Activated naive CD4-positive, alpha-beta T cell treated with anti-CD3 and anti-CD28 coated beads for 36 hours (primary cell): Measurements from ENCODE around the gene SMCHD1. TPM values are rescaled to one million over a fixed set of nuclear protein-coding genes. Genes with fewer than 3 reads are reported as not detected.

Source experiments
- CTCF ChIA-PET: fragments of 350-600 bp; sonication (Branson Sonifier 250); formaldehyde crosslinking; loops from one replicate; lab custom pipeline; 2021; ENCODE audit warnings: antibody characterized with exemption; lab: Charles Lee
- DNase-seq: peaks from one replicate; pipeline ENCODE4 v3.0.0-alpha.2; 2020
- H3K27ac Mint-ChIP-seq: one replicate; pipeline ENCODE4 v1.8.0; 2021; ENCODE audit warnings: mild to moderate bottlenecking, mixed read lengths
- H3K27me3 Mint-ChIP-seq: one replicate; pipeline ENCODE4 v1.8.0; 2021; ENCODE audit warnings: low read depth, mixed read lengths
- H3K36me3 Mint-ChIP-seq: one replicate; pipeline ENCODE4 v1.8.0; 2021; ENCODE audit warnings: low read depth, mixed read lengths
- H3K4me1 Mint-ChIP-seq: one replicate; pipeline ENCODE4 v1.8.0; 2021; ENCODE audit warnings: low read depth, mixed read lengths
- H3K4me3 Mint-ChIP-seq: one replicate; pipeline ENCODE4 v1.8.0; 2021; ENCODE audit warnings: mild to moderate bottlenecking, moderate library complexity, mixed read lengths
- H3K9me3 Mint-ChIP-seq: one replicate; pipeline ENCODE4 v1.8.0; 2021; ENCODE audit warnings: mixed read lengths
- intact Hi-C: fragments of 100-400 bp; cut with micrococcal nuclease; formaldehyde crosslinking; loops from one replicate; pipeline ENCODE4 v1.15.1; 2023
- total RNA-seq, 2 experiments: library from RNA; stranded (reverse); gene quantifications; one replicate each; pipeline ENCODE4 v1.2.3, GENCODE V29; 2021

Gene SMCHD1
- total RNA-seq, 2 experiments from 2014 or later: 91.3 to 91.5 TPM

- peaks cover 52% of the 10 kb centered on the region for H3K4me1 Mint-ChIP-seq
- peak overlapping the region; percentile 86 for H3K27ac Mint-ChIP-seq
- H3K4me3 Mint-ChIP-seq: peak overlapping the region; percentile 23
- H3K27me3 Mint-ChIP-seq: no peaks in the 10 kb centered on the region
- H3K36me3 Mint-ChIP-seq: peaks cover 3% of the 10 kb centered on the region
- no peak for DNase-seq
- peaks cover 3% of the 10 kb centered on the region for H3K9me3 Mint-ChIP-seq
- CTCF ChIA-PET: interaction anchor here (0.6 to 1.5 kb wide), 5 partner anchors 9 to 682 kb away, joined by 3 to 4 read pairs (median 3); no protein-coding TSS in a partner anchor
- intact Hi-C loops: loop anchor here (1.0 to 5.0 kb wide), 9 partner anchors 13 to 1829 kb away; partner anchors contain the start of genes METTL4, NDC80, SMCHD1 and YES1
These were observed 13.9 kb upstream of the SMCHD1 start for GRCh38 chr18:2641638-2642037.

DNA sequence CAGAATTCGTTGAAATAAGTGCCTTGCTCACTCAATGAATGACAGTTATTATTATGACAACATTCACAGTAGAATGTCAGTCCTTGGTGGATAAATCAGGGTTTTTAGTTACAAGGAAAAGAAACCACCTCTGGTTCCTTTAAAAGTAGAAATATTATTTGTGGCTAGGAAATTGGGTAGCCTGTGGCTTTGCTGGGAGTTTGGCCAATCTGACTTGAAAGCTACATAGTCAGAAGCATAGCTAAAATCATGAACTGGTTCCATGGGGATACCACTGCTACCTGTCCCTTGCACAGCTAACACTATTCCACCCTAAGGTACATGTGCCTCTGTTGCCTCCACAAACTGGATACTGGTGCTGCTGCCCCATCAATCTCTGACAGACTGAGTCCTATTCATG lies 12.8 kb upstream of the SMCHD1 start:
- no peak overlapping the region for H3K27ac Mint-ChIP-seq
- H3K9me3 Mint-ChIP-seq: peaks cover 3% of the 10 kb centered on the region
- peaks cover 3% of the 10 kb centered on the region for H3K36me3 Mint-ChIP-seq
- no peaks in the 10 kb centered on the region for H3K27me3 Mint-ChIP-seq
- DNase-seq: no peak
- H3K4me3 Mint-ChIP-seq: no peak overlapping the region
- peaks cover 40% of the 10 kb centered on the region for H3K4me1 Mint-ChIP-seq
- CTCF ChIA-PET: no interaction called here
- intact Hi-C loops: loop anchor here (5.0 kb wide), 3 partner anchors 250 to 1830 kb away; partner anchors contain the start of gene YES1

- intact Hi-C loops: loop anchor here (5.0 kb wide), 3 partner anchors 248 to 1832 kb away; partner anchors contain the start of gene YES1
- CTCF ChIA-PET: no interaction called here
- no peaks in the 10 kb centered on the region for H3K9me3 Mint-ChIP-seq
- DNase-seq: no peak
- H3K4me1 Mint-ChIP-seq: peaks cover 25% of the 10 kb centered on the region
- no peak overlapping the region for H3K27ac Mint-ChIP-seq
- no peak overlapping the region for H3K4me3 Mint-ChIP-seq
- no peaks in the 10 kb centered on the region for H3K36me3 Mint-ChIP-seq
- no peaks in the 10 kb centered on the region for H3K27me3 Mint-ChIP-seq
These were observed 11.0 kb upstream of the SMCHD1 start for GRCh38 chr18:2644535-2644934.

DNA sequence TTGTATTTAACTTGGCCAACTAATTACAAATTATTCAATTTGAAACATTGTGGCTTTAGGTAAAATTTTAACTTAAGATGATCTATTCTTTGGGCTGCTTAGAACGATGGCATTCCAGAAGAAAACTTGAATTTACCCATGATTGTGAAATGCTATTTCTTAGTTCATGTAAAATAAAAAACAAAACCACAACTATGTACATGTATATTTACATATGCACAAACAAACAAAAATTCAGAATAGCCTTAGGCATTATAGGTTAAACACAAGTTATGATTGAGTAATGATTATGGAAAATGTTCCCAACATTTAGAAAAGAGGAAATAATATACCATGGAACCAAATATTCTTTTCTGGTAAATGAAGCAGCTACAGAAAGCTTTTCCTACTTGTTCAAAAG lies 3.5 kb upstream of the SMCHD1 start:
- H3K9me3 Mint-ChIP-seq: no peaks in the 10 kb centered on the region
- H3K36me3 Mint-ChIP-seq: peaks cover 5% of the 10 kb centered on the region
- no peaks in the 10 kb centered on the region for H3K27me3 Mint-ChIP-seq
- H3K27ac Mint-ChIP-seq: no peak overlapping the region
- no peak overlapping the region for H3K4me3 Mint-ChIP-seq
- H3K4me1 Mint-ChIP-seq: peaks cover 15% of the 10 kb centered on the region
- intact Hi-C loops: loop anchor here (10.0 kb wide), 1 partner anchor 943 kb away; no protein-coding TSS in a partner anchor
- CTCF ChIA-PET: no interaction called here
- DNase-seq: no peak

DNA sequence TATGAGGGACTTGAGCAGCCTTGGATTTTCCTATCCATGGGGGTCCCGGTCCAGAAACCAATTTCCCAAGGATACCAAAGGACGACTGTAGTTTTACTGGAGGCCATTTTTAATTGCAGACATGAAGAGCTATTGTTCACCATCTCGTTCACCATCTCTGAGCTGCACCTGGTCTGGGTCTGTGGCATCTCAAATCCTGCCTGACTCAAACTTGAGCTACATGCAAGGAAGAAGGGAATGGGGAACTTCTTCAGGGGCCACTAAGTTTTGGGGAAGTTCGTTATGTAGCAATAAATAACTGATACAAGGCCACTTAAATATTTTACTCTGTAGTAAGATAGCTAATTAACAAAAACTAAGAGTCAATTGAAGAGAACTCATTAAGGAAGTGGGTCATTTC lies 2.1 kb upstream of the SMCHD1 start:
- Mint-ChIP-seq H3K4me1 (peaks cover 26% of the 10 kb centered on the region), H3K27ac (no peak overlapping the region), H3K36me3 (peaks cover 15% of the 10 kb centered on the region), H3K9me3 (no peaks in the 10 kb centered on the region), H3K27me3 (no peaks in the 10 kb centered on the region), H3K4me3 (no peak overlapping the region)
- DNase-seq: no peak
- CTCF ChIA-PET: interaction anchor here (0.7 to 1.2 kb wide), 2 partner anchors 12 to 14 kb away, joined by 3 read pairs; no protein-coding TSS in a partner anchor
- intact Hi-C loops: loop anchor here (10.0 kb wide), 1 partner anchor 941 kb away; no protein-coding TSS in a partner anchor

- H3K4me1 Mint-ChIP-seq: peaks cover 30% of the 10 kb centered on the region
These were observed 1.2 kb upstream of the SMCHD1 start for GRCh38 chr18:2654169-2654927.

GRCh38 chr18:2654928-2655177 lies 673 bp upstream of the SMCHD1 start:
- Mint-ChIP-seq H3K4me1 (peaks cover 34% of the 10 kb centered on the region), H3K27me3 (no peaks in the 10 kb centered on the region), H3K36me3 (peaks cover 18% of the 10 kb centered on the region), H3K27ac (peak overlapping the region; percentile 91), H3K4me3 (peak overlapping the region; percentile 93), H3K9me3 (no peaks in the 10 kb centered on the region)
- intact Hi-C loops: loop anchor here (1.0 to 10.0 kb wide), 11 partner anchors 14 to 1843 kb away; partner anchors contain the start of genes LPIN2, METTL4, NDC80 and YES1
- DNase-seq: no peak
- CTCF ChIA-PET: no interaction called here

More at GRCh38 chr18:2654169-2654927, 1.2 kb upstream of the SMCHD1 start:
- H3K27ac Mint-ChIP-seq: peak overlapping the region; percentile 91
- H3K27me3 Mint-ChIP-seq: no peaks in the 10 kb centered on the region
- H3K36me3 Mint-ChIP-seq: peaks cover 16% of the 10 kb centered on the region
- no peaks in the 10 kb centered on the region for H3K9me3 Mint-ChIP-seq
- DNase-seq: no peak
- CTCF ChIA-PET: interaction anchor here (0.7 to 1.2 kb wide), 2 partner anchors 13 to 15 kb away, joined by 3 read pairs; no protein-coding TSS in a partner anchor
- intact Hi-C loops: loop anchor here (1.0 to 10.0 kb wide), 3 partner anchors 26 to 940 kb away; no protein-coding TSS in a partner anchor
- H3K4me3 Mint-ChIP-seq: peak overlapping the region; percentile 93

- intact Hi-C loops: loop anchor here (1.0 to 10.0 kb wide), 13 partner anchors 15 to 1844 kb away; partner anchors contain the start of genes LPIN2, METTL4, MYL12A and NDC80
- peaks cover 22% of the 10 kb centered on the region for H3K36me3 Mint-ChIP-seq
- CTCF ChIA-PET: interaction anchor here (1.2 to 1.8 kb wide), 2 partner anchors 9 to 66 kb away, joined by 3 to 5 read pairs; no protein-coding TSS in a partner anchor
- H3K4me1 Mint-ChIP-seq: peaks cover 36% of the 10 kb centered on the region
- H3K9me3 Mint-ChIP-seq: no peaks in the 10 kb centered on the region
- H3K27me3 Mint-ChIP-seq: no peaks in the 10 kb centered on the region
- peak overlapping the region; percentile 93 for H3K4me3 Mint-ChIP-seq
- peak overlapping the region; percentile 96 for H3K27ac Mint-ChIP-seq
- DNase-seq: no peak
These were observed 369 bp downstream of the SMCHD1 start for GRCh38 chr18:2655954-2656236.

DNA sequence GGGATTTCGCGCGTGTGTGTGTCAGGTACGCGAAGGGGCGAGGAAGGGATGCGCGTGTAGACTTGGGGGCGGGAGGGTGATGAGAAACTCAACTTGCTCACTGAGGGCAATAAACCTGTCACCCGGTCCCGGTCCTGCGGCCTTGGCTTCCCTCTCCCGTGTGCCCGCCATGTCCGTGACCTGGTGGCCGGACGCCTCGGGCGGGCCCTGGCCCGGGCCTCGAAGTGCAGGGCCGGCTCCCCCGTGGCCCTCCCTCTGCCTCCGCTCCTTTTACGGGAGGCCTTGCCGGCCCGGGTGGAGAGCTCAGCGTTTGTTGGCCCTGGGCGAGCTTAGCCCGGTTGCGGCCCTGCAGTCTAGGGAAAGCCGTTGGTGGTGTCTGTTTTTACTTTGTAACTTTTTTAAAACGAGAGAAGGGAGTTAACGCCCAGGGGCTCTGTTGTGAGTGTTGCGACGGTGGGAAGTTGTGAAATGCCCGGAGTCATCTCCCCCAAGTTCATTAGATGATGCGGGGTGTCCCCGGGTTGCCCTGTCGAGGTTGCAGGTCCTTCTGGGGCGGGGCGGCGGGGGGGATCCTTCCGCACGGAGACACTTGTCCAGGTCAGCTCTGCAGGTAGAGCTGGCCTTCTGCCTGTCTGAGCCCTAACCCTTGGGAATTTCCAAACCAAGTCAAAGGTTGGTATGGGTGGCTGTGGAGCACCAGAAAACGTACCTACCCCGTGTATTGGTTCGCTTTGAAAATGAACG lies 883 bp downstream of the SMCHD1 start:
- peaks cover 37% of the 10 kb centered on the region for H3K4me1 Mint-ChIP-seq
- no peaks in the 10 kb centered on the region for H3K9me3 Mint-ChIP-seq
- CTCF ChIA-PET: interaction anchor here (0.6 to 1.8 kb wide), 4 partner anchors 8 to 70 kb away, joined by 3 to 5 read pairs (median 3); no protein-coding TSS in a partner anchor
- no peaks in the 10 kb centered on the region for H3K27me3 Mint-ChIP-seq
- peak overlapping the region; percentile 96 for H3K27ac Mint-ChIP-seq
- peak; percentile 68 for DNase-seq
- H3K36me3 Mint-ChIP-seq: peaks cover 25% of the 10 kb centered on the region
- H3K4me3 Mint-ChIP-seq: peak overlapping the region; percentile 93
- intact Hi-C loops: loop anchor here (1.0 to 10.0 kb wide), 7 partner anchors 69 to 1844 kb away; partner anchors contain the start of genes MYL12A, TGIF1 and YES1

DNA sequence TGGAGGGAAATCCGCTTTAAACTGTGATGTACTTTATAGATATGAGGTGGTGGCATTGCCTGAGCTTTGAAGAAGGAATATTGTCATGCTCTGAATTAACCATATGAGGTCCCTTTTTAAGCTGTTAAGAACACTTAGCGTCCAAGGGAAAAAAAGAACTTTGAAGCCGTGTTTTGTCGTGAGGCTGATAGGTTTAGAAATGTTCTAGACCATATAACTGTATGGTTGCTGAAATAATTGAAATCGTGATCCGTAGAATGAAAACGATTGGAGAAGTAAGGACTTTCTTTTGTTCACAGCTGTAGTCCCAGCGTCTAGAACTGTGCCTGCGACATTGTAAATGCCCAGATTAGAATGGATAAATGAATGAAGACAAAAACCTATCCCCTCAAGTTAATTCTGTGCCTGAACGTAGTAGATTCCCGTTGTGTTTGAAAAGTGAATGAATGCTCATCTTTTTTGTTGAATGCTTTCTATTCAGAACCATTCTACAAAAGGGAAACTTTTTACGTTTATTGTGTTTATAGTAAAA lies 1.5 kb downstream of the SMCHD1 start:
- Mint-ChIP-seq H3K36me3 (peaks cover 28% of the 10 kb centered on the region), H3K4me3 (peak overlapping the region; percentile 93), H3K4me1 (peaks cover 38% of the 10 kb centered on the region), H3K27ac (peak overlapping the region; percentile 96), H3K9me3 (no peaks in the 10 kb centered on the region), H3K27me3 (no peaks in the 10 kb centered on the region)
- no peak for DNase-seq
- intact Hi-C loops: loop anchor here (1.0 to 10.0 kb wide), 8 partner anchors 25 to 1845 kb away; partner anchors contain the start of genes MYL12A, TGIF1 and YES1
- CTCF ChIA-PET: interaction anchor here (0.6 to 1.8 kb wide), 3 partner anchors 62 to 70 kb away, joined by 3 to 5 read pairs (median 3); no protein-coding TSS in a partner anchor

DNA sequence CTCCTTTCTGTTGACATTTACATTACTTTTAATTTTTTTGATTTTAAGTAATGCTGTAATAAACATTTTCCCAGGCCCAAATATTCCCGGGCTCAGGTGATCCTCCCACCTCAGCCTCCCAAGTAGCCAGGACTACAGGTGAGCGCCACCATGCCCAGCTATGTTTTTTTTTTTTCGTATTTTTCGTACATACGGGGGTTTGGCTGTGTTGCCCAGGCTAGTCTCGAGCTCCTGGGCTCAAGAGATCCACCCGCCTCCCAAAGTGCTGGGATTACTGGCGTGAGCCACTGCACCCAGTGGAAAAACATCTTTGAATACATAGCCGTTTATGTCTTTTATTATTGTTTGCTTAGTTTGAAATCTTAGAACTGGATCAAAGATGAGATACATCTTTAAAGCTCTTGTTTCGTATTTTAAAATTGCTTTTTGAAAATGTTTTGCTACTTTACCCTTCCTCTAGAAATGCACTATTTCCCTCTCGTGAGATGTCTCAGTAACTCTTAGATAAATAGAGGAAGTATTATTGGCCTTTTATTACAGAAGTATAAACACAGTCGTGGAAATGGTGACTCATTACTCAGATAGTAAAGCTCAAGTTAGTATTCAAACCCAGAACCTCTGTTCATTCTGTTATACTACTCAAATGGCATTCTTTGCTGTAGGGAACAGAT lies 2.4 kb downstream of the SMCHD1 start:
- CTCF ChIA-PET: interaction anchor here (0.6 kb wide), 1 partner anchor 58 kb away, joined by 4 read pairs; no protein-coding TSS in a partner anchor
- H3K9me3 Mint-ChIP-seq: no peaks in the 10 kb centered on the region
- H3K27me3 Mint-ChIP-seq: no peaks in the 10 kb centered on the region
- H3K36me3 Mint-ChIP-seq: peaks cover 28% of the 10 kb centered on the region
- DNase-seq: no peak
- intact Hi-C loops: loop anchor here (1.0 to 10.0 kb wide), 9 partner anchors 15 to 1846 kb away; partner anchors contain the start of genes TGIF1 and YES1
- H3K27ac Mint-ChIP-seq: peak overlapping the region; percentile 94
- H3K4me3 Mint-ChIP-seq: peak overlapping the region; percentile 93
- peaks cover 45% of the 10 kb centered on the region for H3K4me1 Mint-ChIP-seq
